Putamen (tissue), 1 donor: Measurements from ENCODE around the gene TRAPPC2B.

Source experiments
- DNase-seq: peaks from one replicate; pipeline ENCODE4 v3.0.0-alpha.2; 2016; ENCODE audit warnings: low spot score

Gene TRAPPC2B

DNA sequence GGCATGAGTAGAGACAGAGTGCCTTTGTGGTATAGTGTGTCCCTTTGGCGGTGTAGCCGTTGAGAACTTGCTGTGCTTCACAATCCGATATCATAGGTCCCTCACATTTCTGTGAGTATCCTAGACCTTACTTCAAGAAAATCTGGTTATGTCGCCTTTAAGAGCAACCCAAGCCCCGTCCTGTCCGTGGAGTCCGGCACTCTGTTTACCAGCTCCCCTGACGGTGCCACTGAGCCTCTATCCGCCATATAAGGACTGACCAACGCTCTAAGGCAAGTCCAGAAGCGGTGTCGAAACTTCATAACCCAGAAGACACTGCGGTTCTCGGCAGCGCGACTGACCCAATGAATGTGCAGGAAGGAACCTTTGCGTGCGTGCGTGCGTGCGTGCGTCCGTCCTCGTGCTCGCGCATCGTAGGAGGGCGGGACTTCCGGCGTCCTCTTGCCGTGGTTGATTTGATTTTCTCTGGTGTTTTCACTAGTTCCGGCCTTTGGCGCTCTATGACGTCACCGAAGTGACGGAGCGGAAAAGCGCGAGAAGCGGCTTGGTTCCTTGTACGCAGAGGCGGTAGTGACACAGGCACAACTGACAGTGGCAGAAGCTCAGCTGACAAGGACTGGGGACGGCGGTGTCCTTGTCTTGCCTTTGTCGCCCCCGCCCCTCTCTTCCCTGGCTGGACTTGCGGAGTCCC lies at the start of gene TRAPPC2B, which contains the start of gene ZNF547:
Gene TRAPPC2B (plus strand): TSS at position 555 of the 691 bp plus-strand sequence. CDS start 1,283 bp downstream, outside the sequence.
Gene ZNF547 (plus strand): TSS at position 555 of the 691 bp plus-strand sequence. CDS start 5,005 bp downstream, outside the sequence.
- peak; percentile 99 for DNase-seq

DNA sequence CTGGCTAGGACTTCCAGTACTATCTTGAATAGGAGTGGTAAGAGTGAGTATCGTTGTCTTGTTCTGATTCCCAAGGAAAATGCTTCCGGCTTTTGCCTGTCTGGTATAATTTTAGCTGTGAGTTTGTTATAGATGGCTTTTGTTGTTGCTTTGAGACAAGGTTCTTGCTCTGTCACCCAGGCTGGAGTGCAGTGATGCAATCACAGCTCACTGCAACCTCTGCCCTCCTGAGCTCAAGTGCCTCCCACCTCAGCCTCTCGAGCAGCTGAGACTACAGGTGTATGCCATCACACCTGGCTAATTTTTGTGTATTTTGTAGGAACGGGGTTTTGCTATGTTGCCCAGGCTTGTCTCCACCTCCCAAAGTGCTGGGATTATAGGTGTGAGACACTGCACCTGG lies 49.2 kb upstream of the TRAPPC2B start:
- no peak for DNase-seq

DNA sequence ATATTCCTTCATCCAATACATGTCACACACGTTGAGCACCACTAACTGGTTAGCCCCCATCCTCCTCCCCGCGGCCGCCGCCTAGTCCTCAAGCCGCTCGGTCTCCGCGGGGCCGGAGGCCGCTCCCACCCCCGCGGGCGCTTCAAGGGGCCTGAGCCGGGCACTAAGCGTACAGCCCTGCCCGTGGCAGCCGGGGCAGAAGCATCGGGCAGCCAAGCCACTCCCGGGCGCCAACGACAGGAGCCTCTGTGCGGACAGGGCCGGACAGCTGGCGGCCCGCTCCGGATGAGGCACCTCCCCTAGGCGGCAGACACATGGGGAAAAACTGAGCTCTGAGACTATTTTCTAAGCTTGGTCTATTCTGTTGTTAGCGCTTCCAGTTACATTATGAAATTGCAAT lies 45.8 kb upstream of the TRAPPC2B start:
- DNase-seq: no peak

DNA sequence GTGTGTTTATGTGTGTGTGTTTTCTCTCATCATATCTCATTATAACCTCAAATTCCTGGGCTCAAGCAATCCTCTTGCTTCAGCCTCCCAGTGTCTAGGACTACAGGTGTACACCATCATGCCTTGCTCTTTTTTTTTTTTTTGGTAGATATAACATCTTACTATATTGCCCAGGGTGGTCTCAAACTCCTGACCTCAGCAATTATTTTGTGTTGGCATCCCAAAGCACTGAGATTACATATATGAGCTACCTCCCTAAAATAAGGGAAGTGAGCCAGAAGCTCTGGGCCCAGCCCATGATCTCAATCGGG lies 43.5 kb upstream of the TRAPPC2B start:
- DNase-seq: no peak

DNA sequence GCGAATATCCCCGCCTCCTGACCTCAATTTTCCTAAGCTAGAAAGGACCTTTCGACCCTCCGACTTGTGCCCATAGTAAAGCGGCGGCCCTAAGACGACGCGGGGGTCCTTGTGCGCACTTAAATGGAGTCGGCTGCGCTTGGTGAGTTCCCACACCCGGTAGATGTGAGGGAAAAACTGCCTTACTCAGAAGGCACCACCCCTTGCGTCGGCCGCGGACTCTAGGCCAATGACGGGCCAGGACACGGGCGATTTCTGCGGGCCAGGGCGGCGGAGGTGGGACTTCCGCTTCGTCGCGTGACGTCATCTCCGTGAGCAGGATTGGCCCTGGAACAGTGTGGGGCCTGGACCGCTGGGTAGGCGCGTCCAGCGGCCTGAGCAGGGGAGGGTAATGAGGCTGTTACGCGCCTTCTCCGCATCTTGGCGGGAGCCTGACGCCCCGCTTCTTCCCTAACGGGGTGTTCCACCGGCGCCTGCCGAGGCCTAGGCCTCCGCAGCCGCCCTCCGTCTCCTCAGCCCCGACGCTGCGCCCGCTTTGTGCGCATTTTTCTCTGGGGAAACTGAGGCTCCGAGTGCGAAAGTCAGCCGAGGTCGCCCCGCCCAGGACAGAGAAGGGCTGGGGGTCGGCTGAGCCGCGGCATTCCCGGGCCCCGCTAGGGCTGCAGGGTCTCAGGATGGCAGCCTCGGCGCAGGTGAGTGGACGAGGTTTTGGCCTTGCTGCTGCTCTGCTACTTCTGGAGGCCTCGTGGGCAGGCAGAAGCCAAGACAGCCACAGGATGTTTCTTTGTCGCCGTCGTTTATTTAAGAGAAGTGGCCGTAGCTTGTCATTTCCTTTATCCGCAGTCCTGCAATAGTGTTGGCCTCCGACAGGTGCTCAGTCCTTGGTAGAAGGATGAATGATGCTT lies 42.9 kb upstream of the TRAPPC2B start, which contains the start of gene ZNF543:
Gene ZNF543 (plus strand): TSS at position 293 of the 905 bp plus-strand sequence. CDS start 382 bp downstream, at position 675.
- DNase-seq: peak; percentile 96

DNA sequence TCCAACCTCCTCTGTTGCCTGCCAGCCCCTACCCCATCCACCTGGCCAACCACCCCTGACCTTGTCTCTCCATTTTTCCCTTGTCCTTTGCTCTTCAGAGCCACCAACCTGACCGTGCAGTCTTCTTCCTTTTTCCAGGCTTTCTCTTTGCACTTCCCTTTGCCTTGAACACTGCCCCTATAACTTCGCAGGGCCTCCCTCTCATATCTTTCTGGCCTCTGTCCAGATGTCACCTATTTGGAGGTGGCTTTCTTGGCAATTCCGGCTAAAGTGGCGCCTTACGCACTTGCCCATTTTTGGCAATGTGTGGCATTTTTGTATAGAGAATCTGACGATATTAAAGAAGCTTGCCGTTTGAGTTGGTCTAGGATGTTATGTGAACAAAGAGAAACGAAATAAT lies 42.2 kb upstream of the TRAPPC2B start:
- DNase-seq: no peak

DNA sequence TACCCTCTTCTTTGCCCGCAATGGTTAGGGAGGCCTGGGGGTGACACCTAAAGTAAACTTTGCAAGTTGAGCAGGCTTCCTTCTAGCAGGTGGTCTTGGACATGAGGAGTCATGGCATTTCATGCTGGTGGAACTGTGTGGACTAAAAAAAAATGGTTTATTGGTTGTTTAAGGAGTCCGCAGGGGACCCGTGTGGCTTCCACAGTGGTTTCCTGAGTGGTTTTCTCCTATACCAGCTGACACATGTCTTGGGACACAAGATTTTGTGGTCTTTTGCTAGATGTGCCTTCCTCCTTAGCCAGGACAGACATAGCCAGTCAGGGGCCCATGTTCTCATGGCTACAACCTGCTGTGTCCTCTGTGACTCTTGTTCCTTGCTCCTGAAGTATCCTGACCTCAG lies 41.6 kb upstream of the TRAPPC2B start:
- DNase-seq: no peak

DNA sequence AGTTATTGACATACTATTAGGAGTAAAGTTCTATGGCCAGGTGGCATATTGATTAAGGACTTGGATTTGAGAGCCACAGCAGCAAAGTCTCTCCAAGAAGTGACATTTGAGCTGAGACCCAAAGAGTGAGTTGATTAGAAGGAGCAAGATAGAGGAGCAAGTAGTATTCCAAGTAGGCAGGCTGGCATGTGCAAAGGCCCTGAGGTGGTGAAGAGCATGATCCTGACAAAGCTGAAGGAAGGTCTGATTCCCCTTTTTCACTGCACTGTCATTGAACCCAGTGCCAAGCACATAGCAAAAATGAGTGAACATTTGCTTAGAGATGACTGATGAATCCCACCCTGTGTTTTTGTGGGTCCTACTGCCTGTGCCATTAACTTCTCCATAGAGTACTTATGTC lies 38.4 kb upstream of the TRAPPC2B start:
- no peak for DNase-seq

DNA sequence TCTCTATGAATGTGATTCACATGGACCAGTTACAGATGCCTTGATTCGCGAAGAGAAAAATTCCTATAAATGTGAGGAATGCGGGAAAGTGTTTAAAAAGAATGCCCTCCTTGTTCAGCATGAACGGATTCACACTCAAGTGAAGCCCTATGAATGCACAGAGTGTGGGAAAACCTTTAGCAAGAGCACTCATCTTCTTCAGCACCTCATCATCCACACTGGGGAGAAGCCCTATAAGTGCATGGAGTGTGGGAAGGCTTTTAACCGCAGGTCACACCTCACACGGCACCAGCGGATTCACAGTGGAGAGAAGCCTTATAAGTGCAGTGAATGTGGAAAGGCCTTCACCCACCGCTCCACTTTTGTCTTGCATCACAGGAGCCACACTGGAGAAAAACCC lies 35.4 kb upstream of the TRAPPC2B start:
- DNase-seq: no peak

DNA sequence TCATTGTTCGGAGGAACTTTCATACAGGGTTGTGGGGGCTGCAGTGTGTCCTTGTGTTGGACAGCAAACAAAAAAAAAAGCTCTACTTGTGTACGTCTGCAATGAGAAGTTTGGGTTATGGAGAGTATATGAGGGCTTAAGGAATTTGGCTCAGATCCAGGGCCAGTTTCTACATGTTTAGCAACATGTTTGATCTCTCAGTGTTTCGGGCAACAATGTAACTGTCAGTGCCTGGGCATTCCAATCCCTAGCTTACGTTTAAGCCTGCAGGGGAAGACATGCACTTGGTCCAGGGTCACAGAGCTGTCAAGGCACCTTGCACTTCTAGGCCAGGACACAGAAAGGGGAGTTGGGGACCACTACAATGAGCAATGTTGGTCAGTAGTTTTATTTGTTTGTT lies 29.2 kb upstream of the TRAPPC2B start:
- no peak for DNase-seq

DNA sequence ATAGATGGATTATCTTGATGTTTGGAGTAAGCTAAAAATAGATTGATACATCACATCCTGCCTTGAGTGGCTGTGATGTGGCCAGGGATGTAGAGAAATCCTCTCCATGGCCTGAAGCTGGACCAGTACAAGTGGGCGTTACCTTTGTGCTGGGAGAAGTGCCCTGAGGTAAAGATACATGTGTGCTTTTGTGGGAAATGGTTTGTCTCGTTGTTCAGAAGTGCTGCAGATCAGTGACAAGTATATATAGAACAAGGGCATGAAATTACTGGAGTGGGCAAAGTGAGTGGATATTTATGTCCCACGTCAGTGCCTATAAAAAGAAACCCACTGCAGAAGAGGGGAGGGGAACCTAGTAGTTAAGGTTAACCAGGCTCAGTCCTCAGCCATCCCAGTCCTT lies 24.5 kb upstream of the TRAPPC2B start:
- DNase-seq: no peak

DNA sequence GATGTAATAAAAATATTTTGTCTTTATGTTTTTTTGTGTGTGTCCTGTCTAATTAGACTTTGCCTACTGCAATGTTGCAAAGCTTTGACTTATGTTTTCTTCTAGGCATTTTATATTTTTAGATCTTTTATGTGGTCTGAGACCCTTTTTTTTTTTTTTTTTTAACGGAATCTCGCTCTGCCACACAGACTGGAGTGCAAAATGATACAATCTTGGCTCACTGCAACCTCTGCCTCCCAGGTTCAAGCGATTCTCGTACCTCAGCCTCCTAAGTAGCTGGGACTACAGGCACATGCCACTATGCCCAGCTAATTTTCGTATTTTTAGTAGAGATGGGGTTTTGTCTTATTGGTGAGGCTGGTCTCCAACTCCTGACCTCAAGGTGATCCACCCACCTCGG lies 20.8 kb upstream of the TRAPPC2B start:
- no peak for DNase-seq

DNA sequence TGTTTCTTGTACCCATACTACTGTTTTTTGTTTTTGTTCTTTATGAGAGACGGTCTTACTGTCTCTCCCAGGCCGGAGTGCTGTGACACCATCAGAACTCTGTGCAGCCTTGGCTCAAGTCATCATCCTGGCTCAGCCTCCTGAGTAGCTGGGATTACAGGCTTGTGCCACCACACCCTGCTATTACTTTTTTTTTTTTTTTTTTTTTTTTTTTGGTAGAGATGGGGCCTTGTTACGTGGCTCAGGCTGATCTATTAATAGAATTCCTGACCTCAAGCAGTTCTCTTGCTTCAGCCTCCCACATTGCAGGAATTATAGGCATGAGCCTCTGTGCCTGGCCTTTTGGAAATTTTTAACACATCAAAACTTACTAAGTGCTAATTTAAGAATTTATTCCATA lies 15.2 kb upstream of the TRAPPC2B start:
- DNase-seq: no peak

DNA sequence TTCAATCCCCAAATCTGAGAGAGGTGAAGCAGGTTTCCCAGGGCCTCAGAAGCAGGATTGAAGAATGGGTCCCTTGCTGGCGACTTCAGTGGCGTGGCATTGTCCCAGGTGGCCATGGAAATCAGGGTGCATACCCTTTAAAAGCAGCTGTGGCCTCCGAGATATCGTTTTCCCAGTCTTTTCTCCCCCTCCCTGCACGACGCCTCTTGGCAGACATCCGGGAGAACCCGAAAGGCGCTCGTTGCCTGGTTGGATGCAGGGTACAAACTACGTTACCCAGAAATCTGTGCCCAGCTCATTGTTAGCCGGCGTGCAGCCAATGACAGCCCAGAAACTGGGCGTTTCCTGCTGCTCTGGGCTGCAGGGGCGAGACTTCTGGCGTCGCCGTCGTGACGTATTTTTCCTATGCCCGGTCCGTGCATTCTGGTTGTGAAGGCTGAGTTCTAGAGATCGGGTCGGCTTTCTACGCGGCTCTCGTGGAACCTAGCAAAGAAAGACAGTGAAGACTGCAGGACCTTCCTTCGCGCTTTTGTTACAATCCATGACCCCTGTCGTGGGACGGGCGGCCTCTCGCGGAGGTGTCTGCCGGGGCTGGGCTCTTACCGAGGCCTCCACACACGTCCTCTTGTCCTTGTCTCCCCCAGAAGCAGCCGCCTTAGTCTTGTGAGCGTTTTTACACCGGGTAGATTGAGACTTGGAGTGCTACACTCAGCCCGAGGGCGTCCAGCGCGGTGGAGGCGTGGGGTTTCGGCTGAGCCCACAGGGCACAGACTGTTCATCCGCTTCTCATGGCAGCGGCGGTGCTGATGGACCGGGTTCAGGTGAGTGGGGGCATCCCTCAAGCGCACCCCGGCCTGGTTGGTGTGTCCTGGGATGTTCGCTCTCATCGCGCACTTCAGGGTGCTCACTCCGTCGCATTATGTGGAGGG lies 12.2 kb upstream of the TRAPPC2B start, which contains the start of gene ZNF304:
Gene ZNF304 (plus strand): TSS at position 395 of the 929 bp plus-strand sequence. CDS start 394 bp downstream, at position 789.
- peak; percentile 97 for DNase-seq

DNA sequence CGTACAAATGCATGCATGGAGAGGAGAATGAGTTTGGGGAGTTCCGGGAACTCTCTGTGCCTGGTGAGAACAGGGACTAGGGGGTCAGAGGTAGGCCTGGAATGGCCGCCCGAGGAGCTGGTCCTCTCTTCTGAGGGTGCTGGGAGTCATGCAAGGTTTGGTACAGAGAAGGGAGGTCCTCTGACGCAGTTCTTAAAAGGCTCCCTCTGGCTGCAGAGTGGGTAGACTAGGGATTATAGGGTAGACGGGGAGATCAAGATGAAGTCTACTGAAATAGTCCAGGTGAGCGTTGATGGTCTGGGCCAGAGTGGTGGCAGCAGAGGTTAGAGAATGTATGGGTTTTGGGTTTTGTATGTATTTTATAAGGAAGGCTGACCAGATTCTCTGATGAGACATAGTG lies 11.5 kb upstream of the TRAPPC2B start:
- DNase-seq: no peak

DNA sequence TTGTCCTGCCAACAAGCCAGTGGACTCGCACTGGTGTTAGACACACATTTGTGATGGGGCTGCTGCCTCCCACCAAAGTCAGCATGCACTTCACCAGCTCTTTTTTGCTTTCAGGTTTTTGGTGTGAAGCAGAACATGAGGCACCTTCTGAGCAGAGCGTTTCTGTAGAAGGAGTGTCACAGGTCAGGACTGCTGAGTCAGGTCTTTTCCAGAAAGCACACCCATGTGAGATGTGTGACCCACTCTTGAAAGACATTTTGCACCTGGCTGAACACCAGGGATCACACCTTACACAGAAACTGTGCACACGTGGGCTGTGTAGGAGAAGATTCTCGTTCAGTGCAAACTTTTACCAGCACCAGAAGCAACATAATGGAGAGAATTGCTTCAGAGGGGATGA lies 7.4 kb upstream of the TRAPPC2B start:
- no peak for DNase-seq

DNA sequence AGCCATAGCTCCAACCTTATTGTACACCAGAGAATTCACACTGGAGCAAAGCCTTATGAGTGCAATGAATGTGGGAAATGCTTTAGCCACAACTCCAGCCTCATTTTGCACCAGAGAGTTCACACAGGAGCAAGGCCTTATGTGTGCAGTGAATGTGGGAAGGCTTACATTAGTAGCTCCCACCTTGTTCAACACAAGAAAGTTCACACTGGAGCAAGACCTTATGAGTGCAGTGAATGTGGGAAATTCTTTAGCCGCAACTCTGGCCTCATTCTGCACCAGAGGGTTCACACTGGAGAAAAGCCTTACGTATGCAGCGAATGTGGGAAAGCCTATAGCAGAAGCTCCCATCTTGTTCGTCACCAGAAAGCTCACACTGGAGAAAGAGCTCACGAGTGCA lies 5.9 kb upstream of the TRAPPC2B start:
- no peak for DNase-seq

DNA sequence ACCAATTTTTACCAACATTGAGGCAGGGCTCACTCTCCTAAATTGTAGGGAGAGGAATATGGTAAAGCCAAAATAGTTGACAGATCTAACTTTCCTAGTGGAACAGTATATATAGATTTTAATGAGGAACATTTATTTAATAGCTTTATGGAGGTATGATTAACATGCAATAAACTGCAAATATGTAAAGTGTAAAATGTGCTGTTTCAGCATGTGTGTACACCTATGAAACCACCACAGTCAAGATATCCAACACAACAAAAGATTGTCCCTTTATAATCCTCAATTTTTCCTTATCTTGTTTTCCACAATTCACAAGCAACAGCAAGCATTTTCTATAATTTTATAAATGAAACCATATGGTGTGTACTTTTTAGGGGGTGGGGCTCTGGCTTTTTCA lies 4.1 kb upstream of the TRAPPC2B start:
- no peak for DNase-seq

DNA sequence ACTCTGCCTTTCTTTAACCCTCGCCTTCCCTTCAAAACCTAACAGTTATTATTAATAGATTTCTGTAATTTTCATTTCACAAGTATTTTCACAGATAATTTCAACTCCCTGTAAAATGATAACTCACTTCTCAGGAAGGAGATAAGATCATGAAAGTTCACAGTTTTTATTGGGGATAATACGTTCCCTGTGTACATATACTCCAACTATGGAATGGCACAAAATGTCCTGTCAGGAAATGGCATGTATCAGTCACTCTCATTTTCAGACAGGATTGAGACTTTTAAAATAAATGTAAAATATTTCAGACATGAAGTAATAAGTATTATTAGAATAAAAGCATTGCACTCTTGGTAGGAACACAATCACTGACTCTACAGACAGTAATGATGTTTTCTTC lies 932 bp upstream of the TRAPPC2B start:
- DNase-seq: no peak

DNA sequence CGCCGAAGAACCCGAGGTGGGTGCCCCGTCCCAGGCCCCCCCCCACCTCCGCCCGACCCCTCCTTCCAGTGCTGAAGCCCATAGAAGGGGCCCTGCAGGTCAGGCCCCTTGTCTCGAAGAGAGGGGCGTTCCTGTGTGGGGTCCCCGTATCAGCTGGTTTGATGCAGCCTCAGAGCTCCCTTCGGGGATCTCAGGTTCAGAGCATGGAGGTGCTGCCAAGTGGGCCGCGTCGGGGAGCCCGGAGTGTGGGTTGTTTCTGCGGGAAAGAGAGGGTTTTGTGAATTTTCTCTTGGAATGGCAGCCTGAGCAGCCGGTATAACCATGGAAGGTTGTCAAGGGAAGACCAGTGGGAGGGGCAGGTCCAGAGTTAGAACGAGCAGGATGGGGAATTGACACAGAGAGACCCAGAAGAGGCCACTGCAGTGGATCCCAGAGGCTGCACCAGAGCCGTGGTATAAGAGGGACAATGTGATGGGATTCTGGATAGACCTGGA lies 384 bp downstream of the TRAPPC2B start:
- DNase-seq: no peak

DNA sequence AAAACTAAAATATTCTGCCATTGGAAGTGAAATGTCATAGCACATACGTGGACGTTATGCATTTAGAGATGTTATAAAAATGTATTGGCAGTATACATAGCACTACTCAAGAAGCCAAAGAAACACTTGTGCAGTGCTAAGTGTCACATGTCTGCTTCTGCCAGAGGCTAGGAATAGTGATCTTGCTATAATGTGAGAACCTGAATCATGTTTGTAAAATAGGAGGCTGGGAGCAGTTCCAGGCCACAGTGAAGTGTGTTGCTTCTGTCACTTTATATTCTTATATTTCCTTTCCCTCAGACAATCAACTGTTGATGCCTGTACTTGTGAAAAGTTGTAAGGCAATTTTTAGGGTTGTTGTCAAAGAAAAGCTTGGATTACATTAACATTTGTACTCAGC lies 3.4 kb downstream of the TRAPPC2B start:
- DNase-seq: no peak

DNA sequence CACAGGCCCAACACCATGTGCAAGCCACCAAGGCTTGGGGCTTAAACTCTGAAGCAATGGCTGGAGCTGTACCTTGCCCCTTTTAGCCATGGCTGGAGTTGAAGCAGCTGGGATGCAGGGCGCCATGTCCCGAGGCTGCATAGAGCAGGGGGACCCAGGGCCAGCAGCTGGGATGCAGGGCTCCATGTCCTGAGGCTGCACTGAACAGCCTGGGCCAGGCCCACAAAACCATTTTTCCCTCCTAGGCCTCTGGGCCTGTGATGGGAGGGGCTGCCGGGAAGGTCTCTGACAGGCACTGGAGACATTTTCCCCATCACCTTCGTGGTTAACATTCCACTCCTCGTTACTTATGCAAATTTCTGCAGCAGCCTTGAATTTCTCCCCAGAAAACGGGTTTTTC lies 10.8 kb downstream of the TRAPPC2B start:
- DNase-seq: no peak
